ENCODE measurements around the gene KCNJ14.

DNA sequence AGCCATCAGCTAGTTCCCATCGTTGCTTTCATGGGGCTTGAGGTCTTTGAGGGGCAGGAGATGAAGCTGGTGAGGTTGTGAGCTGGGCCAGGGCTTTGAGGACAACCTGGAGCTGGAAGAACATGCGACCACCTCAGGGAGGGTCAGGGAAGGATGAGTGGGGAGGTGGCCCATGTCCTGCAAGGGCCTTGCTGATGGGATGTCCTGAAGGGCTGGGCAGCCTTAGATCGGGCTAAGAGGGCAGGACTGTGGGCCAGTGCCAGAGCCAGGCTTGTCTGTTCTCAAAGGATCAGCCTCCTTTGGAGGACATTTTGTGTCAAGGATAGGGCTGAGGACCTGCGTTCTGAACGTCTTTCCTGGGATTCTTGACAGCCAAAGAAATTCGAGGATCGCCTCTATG lies 24.3 kb downstream of the KCNJ14 start:
- TF ChIP-seq, protein P1, sequence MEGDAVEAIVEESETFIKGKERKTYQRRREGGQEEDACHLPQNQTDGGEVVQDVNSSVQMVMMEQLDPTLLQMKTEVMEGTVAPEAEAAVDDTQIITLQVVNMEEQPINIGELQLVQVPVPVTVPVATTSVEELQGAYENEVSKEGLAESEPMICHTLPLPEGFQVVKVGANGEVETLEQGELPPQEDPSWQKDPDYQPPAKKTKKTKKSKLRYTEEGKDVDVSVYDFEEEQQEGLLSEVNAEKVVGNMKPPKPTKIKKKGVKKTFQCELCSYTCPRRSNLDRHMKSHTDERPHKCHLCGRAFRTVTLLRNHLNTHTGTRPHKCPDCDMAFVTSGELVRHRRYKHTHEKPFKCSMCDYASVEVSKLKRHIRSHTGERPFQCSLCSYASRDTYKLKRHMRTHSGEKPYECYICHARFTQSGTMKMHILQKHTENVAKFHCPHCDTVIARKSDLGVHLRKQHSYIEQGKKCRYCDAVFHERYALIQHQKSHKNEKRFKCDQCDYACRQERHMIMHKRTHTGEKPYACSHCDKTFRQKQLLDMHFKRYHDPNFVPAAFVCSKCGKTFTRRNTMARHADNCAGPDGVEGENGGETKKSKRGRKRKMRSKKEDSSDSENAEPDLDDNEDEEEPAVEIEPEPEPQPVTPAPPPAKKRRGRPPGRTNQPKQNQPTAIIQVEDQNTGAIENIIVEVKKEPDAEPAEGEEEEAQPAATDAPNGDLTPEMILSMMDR (IDR thresholded peaks at IDR 0.05): no peak
- no peak for TF ChIP-seq POLR2AphosphoS5 (IDR thresholded peaks at IDR 0.05)
- TF ChIP-seq POLR2A (IDR thresholded peaks at IDR 0.05): no peak

All from gastroesophageal sphincter (tissue), 3 donors.